H1 (cell line): ENCODE measurements around the gene NRDE2. TPM values are rescaled to one million over a fixed set of nuclear protein-coding genes. Genes with fewer than 3 reads are reported as not detected.

Experiments
- CTCF ChIA-PET: fragments of 300-600 bp; sonication (Branson Sonifier 250); formaldehyde crosslinking; loops from one replicate; lab custom pipeline; 2021; ENCODE audit not compliant: partially characterized antibody; lab: Charles Lee
- POLR2A ChIA-PET: fragments of 300-600 bp; sonication (Branson Sonifier 250); formaldehyde crosslinking; loops from one replicate; lab custom pipeline; 2021; ENCODE audit warnings: inconsistent platforms; ENCODE audit not compliant: partially characterized antibody; lab: Charles Lee
- DNase-seq, 2 experiments: peaks; one replicate each; pipeline versions ENCODE4 v3.0.0 to v3.0.0-alpha.2; 2010 to 2022; ENCODE audit warnings: low spot score in 2 of 2, low read depth in 1 of 2, mixed read lengths in 1 of 2
- FAIRE-seq: peaks from 2 replicates; lab custom pipeline; 2011; peaks lifted over from hg19 to GRCh38; lab: Jason Lieb, UNC
- H2AFZ ChIP-seq: 2 replicates; pipeline ENCODE4 v1.8.1; 2012; ENCODE audit warnings: low read length, inconsistent platforms
- H2AK5ac ChIP-seq: 2 replicates; pipeline ENCODE4 v1.6.1; 2013; ENCODE audit warnings: low read depth, low read length
- H2BK120ac ChIP-seq: replicated peaks from 2 replicates; pipeline ENCODE3; 2013; ENCODE audit warnings: low read depth, low read length, inconsistent platforms
- H2BK12ac ChIP-seq: 2 replicates; pipeline ENCODE4 v1.6.1; 2013; ENCODE audit warnings: low read depth, low read length
- H2BK15ac ChIP-seq: 2 replicates; pipeline ENCODE4 v1.6.1; 2013; ENCODE audit warnings: low read length
- H2BK20ac ChIP-seq: 2 replicates; pipeline ENCODE4 v1.6.1; 2013; ENCODE audit warnings: low read length
- H2BK5ac ChIP-seq: 2 replicates; pipeline ENCODE4 v1.6.1; 2013; ENCODE audit warnings: low read depth, low read length
- H3K14ac ChIP-seq: 2 replicates; pipeline ENCODE4 v1.6.1; 2013; ENCODE audit warnings: inconsistent platforms; ENCODE audit not compliant: insufficient read length
- H3K18ac ChIP-seq: 2 replicates; pipeline ENCODE4 v1.6.1; 2013; ENCODE audit warnings: low read length; ENCODE audit errors: extremely low read depth
- H3K23ac ChIP-seq: 2 replicates; pipeline ENCODE4 v1.6.1; 2013; ENCODE audit warnings: inconsistent platforms; ENCODE audit not compliant: insufficient read length
- H3K23me2 ChIP-seq: 2 replicates; pipeline ENCODE4 v1.6.1; 2013; ENCODE audit warnings: low read depth, low read length
- H3K27ac ChIP-seq: 2 replicates; pipeline ENCODE4 v1.6.1; 2011; ENCODE audit warnings: low read depth, low read length, inconsistent platforms
- H3K27me3 ChIP-seq, 4 experiments: replicated peaks in 1 of 4; 1 replicate in 1 of 4; 2 replicates in 3 of 4; pipeline versions ENCODE4 v1.6.1 to v1.8.1; 2011 to 2013; ENCODE audit warnings: low read length in 3 of 4, mild to moderate bottlenecking in 3 of 4, inconsistent platforms in 2 of 4, mixed read lengths in 2 of 4, moderate library complexity in 1 of 4; ENCODE audit not compliant: control insufficient read depth in 3 of 4, insufficient read depth in 3 of 4; ENCODE audit errors: extremely low read depth in 1 of 4
- H3K36me3 ChIP-seq, 4 experiments: 2 replicates each; pipeline versions ENCODE4 v1.6.1 to v1.8.1; 2011 to 2013; ENCODE audit warnings: mild to moderate bottlenecking in 4 of 4, low read length in 3 of 4, moderate library complexity in 2 of 4, control low read depth in 1 of 4, inconsistent platforms in 1 of 4; ENCODE audit not compliant: insufficient read depth in 4 of 4, control insufficient read depth in 2 of 4
- H3K4ac ChIP-seq: replicated peaks from 2 replicates; pipeline ENCODE3; 2013; ENCODE audit warnings: low read length, low read depth, mixed read lengths, inconsistent platforms; ENCODE audit not compliant: insufficient read length
- H3K4me1 ChIP-seq, 4 experiments: replicated peaks in 1 of 4; 1 replicate in 1 of 4; 2 replicates in 3 of 4; pipeline versions ENCODE4 v1.6.1 to v1.8.1; 2011 to 2013; ENCODE audit warnings: low read length in 3 of 4, inconsistent platforms in 2 of 4, mixed read lengths in 1 of 4; ENCODE audit not compliant: insufficient read depth in 4 of 4, control insufficient read depth in 3 of 4
- H3K4me2 ChIP-seq, 2 experiments: 2 replicates each; pipeline versions ENCODE4 v1.6.1 to v1.8.1; 2011 to 2013; ENCODE audit warnings: low read depth in 2 of 2, low read length in 2 of 2, control low read depth in 1 of 2, inconsistent platforms in 1 of 2, mild to moderate bottlenecking in 1 of 2; ENCODE audit not compliant: insufficient read depth in 1 of 2
- H3K4me3 ChIP-seq, 4 experiments: fragments of 200-600, 300-600 bp in 1 of 4; sonication (generic), shearing (Covaris generic), sonication (Bioruptor Twin) in 1 of 4; 2 replicates each; pipeline versions ENCODE4 v1.5.1 to v1.8.1; 2011 to 2016; ENCODE audit warnings: low read length in 4 of 4, low read depth in 3 of 4, control low read depth in 2 of 4, inconsistent platforms in 2 of 4, mild to moderate bottlenecking in 2 of 4, mixed read lengths in 1 of 4, moderate library complexity in 1 of 4; ENCODE audit not compliant: insufficient read depth in 2 of 4; ENCODE audit errors: extremely low read depth in 1 of 4
- H3K56ac ChIP-seq: replicated peaks from 2 replicates; pipeline ENCODE3; 2013; ENCODE audit warnings: low read depth, mild to moderate bottlenecking, mixed read lengths, low read length, inconsistent platforms; ENCODE audit not compliant: insufficient read length
- H3K79me1 ChIP-seq: 2 replicates; pipeline ENCODE4 v1.6.1; 2013; ENCODE audit warnings: low read depth, low read length, control low read depth
- H3K79me2 ChIP-seq, 2 experiments: 2 replicates each; pipeline versions ENCODE4 v1.6.1 to v1.8.1; 2012 to 2013; ENCODE audit warnings: low read length in 2 of 2, mild to moderate bottlenecking in 2 of 2, inconsistent platforms in 1 of 2; ENCODE audit not compliant: insufficient read depth in 2 of 2, control insufficient read depth in 1 of 2
- H3K9ac ChIP-seq, 4 experiments: replicated peaks in 1 of 4; 1 replicate in 1 of 4; 2 replicates in 3 of 4; pipeline versions ENCODE4 v1.6.1 to v1.8.1; 2011 to 2013; ENCODE audit warnings: low read depth in 3 of 4, low read length in 3 of 4, control low read depth in 2 of 4, mild to moderate bottlenecking in 2 of 4, moderate library complexity in 2 of 4, inconsistent platforms in 1 of 4; ENCODE audit errors: extremely low read depth in 1 of 4
- H3K9me3 ChIP-seq, 2 experiments: 2 replicates each; pipeline versions ENCODE4 v1.6.1 to v1.8.1; 2012 to 2013; ENCODE audit warnings: mild to moderate bottlenecking in 2 of 2, moderate library complexity in 2 of 2, control low read depth in 1 of 2, inconsistent platforms in 1 of 2, low read depth in 1 of 2, low read length in 1 of 2, mixed read lengths in 1 of 2; ENCODE audit not compliant: insufficient read depth in 2 of 2
- H4K20me1 ChIP-seq, 2 experiments: replicated peaks in 1 of 2; 2 replicates each; pipeline versions ENCODE3 to v1.8.1; 2011 to 2013; ENCODE audit warnings: inconsistent platforms in 2 of 2, low read length in 2 of 2, mild to moderate bottlenecking in 1 of 2; ENCODE audit not compliant: insufficient read depth in 2 of 2, control insufficient read depth in 1 of 2
- H4K5ac ChIP-seq: 2 replicates; pipeline ENCODE4 v1.6.1; 2013; ENCODE audit warnings: low read length, low read depth, mixed read lengths, inconsistent platforms; ENCODE audit not compliant: insufficient read length
- H4K8ac ChIP-seq: 2 replicates; pipeline ENCODE4 v1.8.0; 2013; ENCODE audit warnings: mild to moderate bottlenecking, moderate library complexity, low read length, inconsistent platforms; ENCODE audit not compliant: insufficient read depth; ENCODE audit errors: extremely low read depth
- H4K91ac ChIP-seq: replicated peaks from 2 replicates; pipeline ENCODE3; 2013; ENCODE audit warnings: low read length, mixed read lengths, inconsistent platforms; ENCODE audit not compliant: insufficient read length
- CBX5 ChIP-seq: fragments of 300-800, 300-1000 bp; sonication (generic); IDR thresholded peaks from 2 replicates; pipeline ENCODE4 v1.7.1; 2016; ENCODE audit warnings: antibody characterized with exemption, low read length, low read depth
- CREB1 ChIP-seq: IDR thresholded peaks from 2 replicates; pipeline ENCODE4 v1.6.1; 2012; ENCODE audit warnings: inconsistent platforms
- EZH2 ChIP-seq: fragments of 200-600 bp; sonication (generic); IDR thresholded peaks from 2 replicates; pipeline ENCODE4 v1.7.1; 2012; ENCODE audit warnings: low read depth, mild to moderate bottlenecking, moderate library complexity, low read length, inconsistent platforms; ENCODE audit not compliant: severe bottlenecking
- POLR2AphosphoS5 ChIP-seq: IDR thresholded peaks from 2 replicates; pipeline ENCODE4 v1.6.1; 2011; ENCODE audit warnings: low read depth, low read length
- RFX5 ChIP-seq: IDR thresholded peaks from 2 replicates; pipeline ENCODE4 v1.6.1; 2011; ENCODE audit warnings: low read depth, low read length, improper control_type of control experiment, borderline replicate concordance
- SAP30 ChIP-seq: fragments of 300-600 bp; sonication (generic); IDR thresholded peaks from 2 replicates; pipeline ENCODE4 v1.7.1; 2012; ENCODE audit warnings: low read length, moderate library complexity, mild to moderate bottlenecking, inconsistent platforms; ENCODE audit not compliant: insufficient read depth, insufficient replicate concordance
- SIN3A ChIP-seq, 2 experiments: IDR thresholded peaks in 1 of 2; conservative IDR thresholded peaks in 1 of 2; 2 replicates each; pipeline ENCODE4 v1.6.1; 2011 to 2012; ENCODE audit warnings: low read length in 2 of 2, improper control_type of control experiment in 1 of 2, low read depth in 1 of 2, mild to moderate bottlenecking in 1 of 2
- SP4 ChIP-seq: IDR thresholded peaks from 2 replicates; pipeline ENCODE4 v1.6.1; 2012; ENCODE audit warnings: low read length, inconsistent platforms
- TCF12 ChIP-seq: IDR thresholded peaks from 2 replicates; pipeline ENCODE4 v1.6.1; 2011; ENCODE audit warnings: low read depth, mild to moderate bottlenecking, low read length
- TEAD4 ChIP-seq: IDR thresholded peaks from 2 replicates; pipeline ENCODE4 v1.6.1; 2012; ENCODE audit warnings: low read depth, low read length, inconsistent platforms, mixed read lengths
- WGBS, 2 experiments: shearing (Covaris generic) in 1 of 2; methylation state at CpG; one replicate each; pipeline versions ENCODE4 v1.1.6 to v1.1.7; 2013 to 2015; ENCODE audit warnings: low lambda C conversion rate in 2 of 2, mixed read lengths in 2 of 2, inconsistent platforms in 1 of 2, low coverage in 1 of 2, missing lambda C conversion rate in 1 of 2; ENCODE audit not compliant: insufficient replicate concordance in 2 of 2, insufficient coverage in 1 of 2, insufficient read length in 1 of 2; ENCODE audit errors: extremely low coverage in 1 of 2, missing lambda C conversion rate in 1 of 2; 5-methylcytosine and 5-hydroxymethylcytosine counted together
- polyA plus RNA-seq, 7 experiments: library from polyadenylated mRNA; depleted of rRNA in 3 of 7; stranded (reverse) in 5 of 7; unstranded in 2 of 7; fragments of >200 nt in 5 of 7; fragments of 200-250 nt in 2 of 7; gene quantifications; 1 replicate in 5 of 7; 2 replicates in 1 of 7; 4 replicates in 1 of 7; pipeline versions ENCODE4 v1.2.1 to v1.2.3, GENCODE V29; 2011 to 2013; ENCODE audit warnings: missing spikeins in 2 of 7, mixed read lengths in 2 of 7
- total RNA-seq: library from RNA; stranded (reverse); fragmentation: NEBNext Ultra II Directional; extraction: Animal tissue kit (Norgen Biotek cat#: 25700); gene quantifications from 2 replicates; pipeline ENCODE4 v1.2.1, GENCODE V29; 2021
- TF ChIP-seq, protein P1 (sequence below), 3 experiments: IDR thresholded peaks; 1 replicate in 2 of 3; 2 replicates in 1 of 3; pipeline versions ENCODE4 v1.5.1 to v1.6.1; 2011; ENCODE audit warnings: low read length in 3 of 3, mild to moderate bottlenecking in 3 of 3, inconsistent platforms in 2 of 3, low read depth in 1 of 3, moderate library complexity in 1 of 3; ENCODE audit not compliant: insufficient read depth in 1 of 3; ENCODE audit errors: control extremely low read depth in 1 of 3

NRDE2 gene
- total and polyA plus RNA-seq, 2 of the 8 experiments (the other 6 are each of a cell fraction or from before 2014, with no cell fraction given) = 4.9 to 12.1 TPM

DNA sequence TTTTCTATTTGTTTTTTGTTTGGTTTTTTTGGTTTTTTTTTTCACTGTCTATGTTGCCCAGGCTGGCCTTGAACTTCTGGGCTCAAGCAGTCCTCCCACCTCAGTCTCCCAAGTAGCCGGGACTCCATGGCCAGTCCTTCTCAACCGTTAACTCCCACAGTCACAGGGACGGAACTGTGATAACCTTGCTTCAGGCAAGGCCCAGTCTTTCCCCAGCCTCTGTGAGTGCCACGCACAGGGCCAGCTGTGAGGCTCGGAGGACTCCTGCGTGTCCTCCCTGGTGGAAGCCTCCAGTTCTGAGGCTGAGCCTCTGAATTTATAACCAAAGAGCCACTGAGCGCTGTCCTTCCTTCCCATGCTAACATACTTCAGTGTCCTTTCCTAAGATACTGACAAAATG lies 51.6 kb downstream of the NRDE2 start:
- no peak overlapping the region for H4K5ac ChIP-seq
- no peaks in the 10 kb centered on the region for H3K4me1 ChIP-seq
- no peaks in the 10 kb centered on the region for H3K27me3 ChIP-seq
- DNase-seq (no peak), FAIRE-seq (no peak)
- H3K23me2 ChIP-seq = no peaks in the 10 kb centered on the region
- CTCF ChIA-PET = interaction anchor here (1.8 to 5.2 kb wide), 2 partner anchors 10 to 181 kb away, joined by 11 to 34 read pairs; no protein-coding TSS in a partner anchor
- WGBS, 2 experiments = 95% methylated on average over 7 of the region's 7 CpGs; no CpG with 5 or more reads in 1 of the 2 experiments
- no peaks in the 10 kb centered on the region for H3K79me2 ChIP-seq
- H3K36me3 ChIP-seq = peaks cover 0 to 7% (median 0%) of the 10 kb centered on the region in 4 experiments; a peak in 3 of 8 replicates
- H2AK5ac ChIP-seq = no peak overlapping the region
- H3K4me2 ChIP-seq = no peak overlapping the region
- H3K18ac ChIP-seq = no peak overlapping the region
- POLR2A ChIA-PET = no interaction called here
- H2AFZ ChIP-seq = no peak overlapping the region
- H3K4ac ChIP-seq = no peak overlapping the region
- peaks cover 0 to 1% of the 10 kb centered on the region in 2 experiments for H4K20me1 ChIP-seq
- H2BK20ac ChIP-seq = no peak overlapping the region
- H2BK12ac ChIP-seq = no peak overlapping the region
- no peak overlapping the region for H3K9ac ChIP-seq
- H3K23ac ChIP-seq = no peak overlapping the region
- H3K4me3 ChIP-seq = no peak overlapping the region
- no peak overlapping the region for H4K8ac ChIP-seq
- no peak overlapping the region for H3K14ac ChIP-seq
- H3K56ac ChIP-seq = no peak overlapping the region
- no peaks in the 10 kb centered on the region for H3K79me1 ChIP-seq
- H2BK15ac ChIP-seq = no peak overlapping the region
- no peak overlapping the region for H2BK120ac ChIP-seq
- no peak overlapping the region for H2BK5ac ChIP-seq
- no peak overlapping the region for H4K91ac ChIP-seq
- H3K9me3 ChIP-seq = no peaks in the 10 kb centered on the region
- H3K27ac ChIP-seq = no peak overlapping the region
- TF ChIP-seq SAP30 (no peak), CREB1 (no peak), SP4 (no peak), POLR2AphosphoS5 (no peak), EZH2 (no peak), TCF12 (no peak), TEAD4 (no peak), RFX5 (no peak), SIN3A (conservative IDR thresholded peaks at IDR 0.05 in 1 of 2, IDR thresholded peaks at IDR 0.05 in 1 of 2; ENCODE audit: low read depth in 1 of 2, low read length in 2 of 2) (no peak), CBX5 (no peak)
- TF ChIP-seq, protein P1, sequence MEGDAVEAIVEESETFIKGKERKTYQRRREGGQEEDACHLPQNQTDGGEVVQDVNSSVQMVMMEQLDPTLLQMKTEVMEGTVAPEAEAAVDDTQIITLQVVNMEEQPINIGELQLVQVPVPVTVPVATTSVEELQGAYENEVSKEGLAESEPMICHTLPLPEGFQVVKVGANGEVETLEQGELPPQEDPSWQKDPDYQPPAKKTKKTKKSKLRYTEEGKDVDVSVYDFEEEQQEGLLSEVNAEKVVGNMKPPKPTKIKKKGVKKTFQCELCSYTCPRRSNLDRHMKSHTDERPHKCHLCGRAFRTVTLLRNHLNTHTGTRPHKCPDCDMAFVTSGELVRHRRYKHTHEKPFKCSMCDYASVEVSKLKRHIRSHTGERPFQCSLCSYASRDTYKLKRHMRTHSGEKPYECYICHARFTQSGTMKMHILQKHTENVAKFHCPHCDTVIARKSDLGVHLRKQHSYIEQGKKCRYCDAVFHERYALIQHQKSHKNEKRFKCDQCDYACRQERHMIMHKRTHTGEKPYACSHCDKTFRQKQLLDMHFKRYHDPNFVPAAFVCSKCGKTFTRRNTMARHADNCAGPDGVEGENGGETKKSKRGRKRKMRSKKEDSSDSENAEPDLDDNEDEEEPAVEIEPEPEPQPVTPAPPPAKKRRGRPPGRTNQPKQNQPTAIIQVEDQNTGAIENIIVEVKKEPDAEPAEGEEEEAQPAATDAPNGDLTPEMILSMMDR (IDR thresholded peaks at IDR 0.05; ENCODE audit: control extremely low read depth in 1 of 3, insufficient read depth in 1 of 3, low read depth in 1 of 3, low read length in 3 of 3) = no peak
